Mucosa of gallbladder (tissue), 1 donor: ENCODE results near the gene TMEM109. TPM values are rescaled to one million over a fixed set of nuclear protein-coding genes. Genes with fewer than 3 reads are reported as not detected.
A peak's percentile ranks its signal among the peaks of the same experiment; 100 is the strongest.

Experiments
- DNase-seq: peaks from one replicate; pipeline ENCODE4 v3.0.0-alpha.2; 2020; ENCODE audit warnings: low spot score
- total RNA-seq: library from RNA; stranded (reverse); gene quantifications from one replicate; pipeline ENCODE4 v1.2.1, GENCODE V29; 2021
- donor health status: DM: no; HTN: no; CAD: no.

Gene TMEM109
- total RNA-seq, 1 donor from 2014 or later, result 103 TPM

GRCh38 chr11:60910281-60910687 lies 3.7 kb upstream of the TMEM109 start:
- DNase-seq, result peak; percentile 30

- DNase-seq, result no peak
These were observed 3.1 kb upstream of the TMEM109 start for GRCh38 chr11:60910711-60911380.

- no peak for DNase-seq
These were observed 1.6 kb upstream of the TMEM109 start for GRCh38 chr11:60912223-60912850.

- no peak for DNase-seq
These were observed 968 bp upstream of the TMEM109 start for GRCh38 chr11:60912851-60913528.

GRCh38 chr11:60914633-60915247 lies 782 bp downstream of the TMEM109 start:
- no peak for DNase-seq

GRCh38 chr11:60915248-60915914 lies 1.4 kb downstream of the TMEM109 start:
- DNase-seq, result peak; percentile 54

- no peak for DNase-seq
These were observed 2.8 kb downstream of the TMEM109 start for GRCh38 chr11:60916669-60917206.

GRCh38 chr11:60917267-60917666 lies 3.3 kb downstream of the TMEM109 start:
- no peak for DNase-seq

GRCh38 chr11:60918251-60918938 lies 4.4 kb downstream of the TMEM109 start:
- no peak for DNase-seq

- DNase-seq, result no peak
These were observed 4.9 kb downstream of the TMEM109 start for GRCh38 chr11:60918939-60919265.

GRCh38 chr11:60919320-60919719 lies 5.4 kb downstream of the TMEM109 start:
- DNase-seq, result no peak

GRCh38 chr11:60919956-60920355 lies 6.0 kb downstream of the TMEM109 start:
- no peak for DNase-seq

GRCh38 chr11:60921259-60921658 lies 7.3 kb downstream of the TMEM109 start:
- no peak for DNase-seq

GRCh38 chr11:60921777-60922335 lies 7.9 kb downstream of the TMEM109 start:
- no peak for DNase-seq

GRCh38 chr11:60922906-60923305 lies 8.9 kb downstream of the TMEM109 start:
- no peak for DNase-seq

- DNase-seq, result no peak
These were observed 9.4 kb downstream of the TMEM109 start for GRCh38 chr11:60923326-60923725.

- no peak for DNase-seq
These were observed 9.8 kb downstream of the TMEM109 start for GRCh38 chr11:60923800-60924109.

- peak; percentile 68 for DNase-seq
These were observed 10.3 kb downstream of the TMEM109 start, which contains the start of gene TMEM132A for GRCh38 chr11:60924110-60924905. Gene TMEM132A (plus strand): TSS chr11:60924460. CDS start chr11:60924634, 174 bp downstream.

GRCh38 chr11:60924906-60925853 lies 11.2 kb downstream of the TMEM109 start:
- no peak for DNase-seq
